GM18519 (cell line): Measurements from ENCODE around the gene TTC33.

Experiments
- ATAC-seq: cut with Tn5 transposase; IDR thresholded peaks from one replicate; pipeline ENCODE4 v1.9.1; 2021; ENCODE audit warnings: mild to moderate bottlenecking, moderate library complexity; ENCODE audit not compliant: unreplicated experiment, low FRiP score

The TTC33 gene

GRCh38 chr5:40547994-40548575 is 207.7 kb downstream of the TTC33 start:
- ATAC-seq = no peak

GRCh38 chr5:40547557-40547956 is 208.2 kb downstream of the TTC33 start:
- no peak for ATAC-seq

GRCh38 chr5:40540301-40540700 is 215.5 kb downstream of the TTC33 start:
- ATAC-seq = no peak

- ATAC-seq = no peak
Measured at GRCh38 chr5:40524677-40525076, 231.1 kb downstream of the TTC33 start.

- ATAC-seq = no peak
Measured at GRCh38 chr5:40521925-40522324, 233.8 kb downstream of the TTC33 start.

- no peak for ATAC-seq
Measured at GRCh38 chr5:40521108-40521785, 234.5 kb downstream of the TTC33 start.

GRCh38 chr5:40518485-40518917 is 237.3 kb downstream of the TTC33 start:
- no peak for ATAC-seq

GRCh38 chr5:40515476-40515875 is 240.3 kb downstream of the TTC33 start:
- ATAC-seq = no peak

- ATAC-seq = no peak
Measured at GRCh38 chr5:40514976-40515375, 240.8 kb downstream of the TTC33 start.

GRCh38 chr5:40511801-40512200 is 244.0 kb downstream of the TTC33 start:
- no peak for ATAC-seq

- no peak for ATAC-seq
Measured at GRCh38 chr5:40507095-40507494, 248.7 kb downstream of the TTC33 start.

GRCh38 chr5:40505031-40505430 is 250.7 kb downstream of the TTC33 start:
- ATAC-seq = no peak

GRCh38 chr5:40503439-40503838 is 252.3 kb downstream of the TTC33 start:
- no peak for ATAC-seq

- ATAC-seq = peak; percentile 55
Measured at GRCh38 chr5:40502736-40503135, 253.0 kb downstream of the TTC33 start.

- ATAC-seq = no peak
Measured at GRCh38 chr5:40501711-40502444, 253.9 kb downstream of the TTC33 start.

- ATAC-seq = no peak
Measured at GRCh38 chr5:40499518-40500273, 256.1 kb downstream of the TTC33 start.

GRCh38 chr5:40499007-40499406 is 256.8 kb downstream of the TTC33 start:
- ATAC-seq = no peak

GRCh38 chr5:40497573-40497972 is 258.2 kb downstream of the TTC33 start:
- no peak for ATAC-seq

- no peak for ATAC-seq
Measured at GRCh38 chr5:40495237-40495635, 260.5 kb downstream of the TTC33 start.

- ATAC-seq = no peak
Measured at GRCh38 chr5:40494631-40495236, 261.0 kb downstream of the TTC33 start.

- ATAC-seq = no peak
Measured at GRCh38 chr5:40492056-40492455, 263.7 kb downstream of the TTC33 start.
